ENCODE measurements around the gene SLC25A41. TPM values are rescaled to one million over a fixed set of nuclear protein-coding genes. Genes with fewer than 3 reads are reported as not detected.

SLC25A41 gene
- polyA plus RNA-seq, 1 donor (not counting 4 experiments of a cell fraction or from before 2014, with no cell fraction given), result not detected

GRCh38 chr19:6457958-6458694 is 24.6 kb upstream of the SLC25A41 start:
- FAIRE-seq (no peak), DNase-seq (ENCODE audit: low read depth, low spot score) (no peak)

GRCh38 chr19:6455924-6456323 is 22.4 kb upstream of the SLC25A41 start:
- TF ChIP-seq CTCF (optimal IDR thresholded peaks at IDR 0.05 in 1 of 3, IDR thresholded peaks at IDR 0.05 in 1 of 3, conservative IDR thresholded peaks at IDR 0.05 in 1 of 3; ENCODE audit: extremely low read depth in 1 of 3, insufficient read depth in 2 of 3, low read length in 3 of 3), result no peak
- TF ChIP-seq EZH2 (IDR thresholded peaks at IDR 0.05; ENCODE audit: low read length), result no peak
- Histone ChIP-seq H3K9me1 (ENCODE audit: control insufficient read depth, extremely low read depth, insufficient read depth, low read length) (no peaks in the 10 kb centered on the region), H3K4me1 (ENCODE audit: control insufficient read depth, extremely low read depth, insufficient read depth, low read length) (peaks cover 6% of the 10 kb centered on the region), H3K4me3 (ENCODE audit: control insufficient read depth in 2 of 3, extremely low read depth in 1 of 3, insufficient read depth in 2 of 3, low read depth in 1 of 3, low read length in 3 of 3) (no peak overlapping the region), H2AFZ (ENCODE audit: control insufficient read depth, low read length) (no peak overlapping the region), H3K4me2 (ENCODE audit: control insufficient read depth, extremely low read depth, insufficient read depth, low read depth, low read length) (no peak overlapping the region), H3K9me3 (ENCODE audit: control insufficient read depth, low read depth, low read length) (peaks cover 6% of the 10 kb centered on the region), H3K36me3 (ENCODE audit: control insufficient read depth in 2 of 2, extremely low read depth in 1 of 2, insufficient read depth in 2 of 2, low read length in 2 of 2) (peaks cover 6 to 11% of the 10 kb centered on the region in 2 experiments), H3K27ac (ENCODE audit: control insufficient read depth, insufficient read depth, low read length) (no peak overlapping the region), H3K27me3 (ENCODE audit: control insufficient read depth, extremely low read depth, insufficient read depth, low read length) (no peaks in the 10 kb centered on the region), H3K79me2 (ENCODE audit: control insufficient read depth, insufficient read depth, low read length) (no peaks in the 10 kb centered on the region), H4K20me1 (ENCODE audit: control insufficient read depth, extremely low read depth, insufficient read depth, low read length) (no peaks in the 10 kb centered on the region), H3K9ac (ENCODE audit: control insufficient read depth, extremely low read depth, insufficient read depth, low read length) (no peak overlapping the region)
- FAIRE-seq, result no peak
- DNase-seq (ENCODE audit: low read depth, low spot score), result no peak
- dilution Hi-C loops (cut with MboI; ENCODE audit: extremely low pct_ligation_motif_present, low sequenced_read_pairs), result no loop called here

More at GRCh38 chr19:6457958-6458694, 24.6 kb upstream of the SLC25A41 start:
- Histone ChIP-seq H3K27me3 (ENCODE audit: control insufficient read depth, extremely low read depth, insufficient read depth, low read length) (no peaks in the 10 kb centered on the region), H3K9me1 (ENCODE audit: control insufficient read depth, extremely low read depth, insufficient read depth, low read length) (no peaks in the 10 kb centered on the region), H2AFZ (ENCODE audit: control insufficient read depth, low read length) (no peak overlapping the region), H3K4me2 (ENCODE audit: control insufficient read depth, extremely low read depth, insufficient read depth, low read depth, low read length) (no peak overlapping the region), H3K79me2 (ENCODE audit: control insufficient read depth, insufficient read depth, low read length) (no peaks in the 10 kb centered on the region), H3K9me3 (ENCODE audit: control insufficient read depth, low read depth, low read length) (peaks cover 6% of the 10 kb centered on the region), H3K36me3 (ENCODE audit: control insufficient read depth in 2 of 2, extremely low read depth in 1 of 2, insufficient read depth in 2 of 2, low read length in 2 of 2) (peaks cover 6 to 8% of the 10 kb centered on the region in 2 experiments), H4K20me1 (ENCODE audit: control insufficient read depth, extremely low read depth, insufficient read depth, low read length) (no peaks in the 10 kb centered on the region), H3K9ac (ENCODE audit: control insufficient read depth, extremely low read depth, insufficient read depth, low read length) (no peak overlapping the region), H3K27ac (ENCODE audit: control insufficient read depth, insufficient read depth, low read length) (no peak overlapping the region), H3K4me3 (ENCODE audit: control insufficient read depth in 2 of 3, extremely low read depth in 1 of 3, insufficient read depth in 2 of 3, low read depth in 1 of 3, low read length in 3 of 3) (no peak overlapping the region), H3K4me1 (ENCODE audit: control insufficient read depth, extremely low read depth, insufficient read depth, low read length) (peaks cover 10% of the 10 kb centered on the region)
- no peak for TF ChIP-seq EZH2 (IDR thresholded peaks at IDR 0.05; ENCODE audit: low read length)
- no peak for TF ChIP-seq CTCF (optimal IDR thresholded peaks at IDR 0.05 in 1 of 3, IDR thresholded peaks at IDR 0.05 in 1 of 3, conservative IDR thresholded peaks at IDR 0.05 in 1 of 3; ENCODE audit: extremely low read depth in 1 of 3, insufficient read depth in 2 of 3, low read length in 3 of 3)
- dilution Hi-C loops (cut with MboI; ENCODE audit: extremely low pct_ligation_motif_present, low sequenced_read_pairs), result no loop called here
